CD4-positive, alpha-beta T cell treated with Interleukin-15 for 4 hours (primary cell): ENCODE results near the gene SLC6A6.
A peak's percentile ranks its signal among the peaks of the same experiment; 100 is the strongest.

ENCODE experiments used
- DNase-seq: peaks from one replicate; pipeline ENCODE4 v3.0.0-alpha.2; 2020; ENCODE audit warnings: low spot score

Gene SLC6A6

DNA sequence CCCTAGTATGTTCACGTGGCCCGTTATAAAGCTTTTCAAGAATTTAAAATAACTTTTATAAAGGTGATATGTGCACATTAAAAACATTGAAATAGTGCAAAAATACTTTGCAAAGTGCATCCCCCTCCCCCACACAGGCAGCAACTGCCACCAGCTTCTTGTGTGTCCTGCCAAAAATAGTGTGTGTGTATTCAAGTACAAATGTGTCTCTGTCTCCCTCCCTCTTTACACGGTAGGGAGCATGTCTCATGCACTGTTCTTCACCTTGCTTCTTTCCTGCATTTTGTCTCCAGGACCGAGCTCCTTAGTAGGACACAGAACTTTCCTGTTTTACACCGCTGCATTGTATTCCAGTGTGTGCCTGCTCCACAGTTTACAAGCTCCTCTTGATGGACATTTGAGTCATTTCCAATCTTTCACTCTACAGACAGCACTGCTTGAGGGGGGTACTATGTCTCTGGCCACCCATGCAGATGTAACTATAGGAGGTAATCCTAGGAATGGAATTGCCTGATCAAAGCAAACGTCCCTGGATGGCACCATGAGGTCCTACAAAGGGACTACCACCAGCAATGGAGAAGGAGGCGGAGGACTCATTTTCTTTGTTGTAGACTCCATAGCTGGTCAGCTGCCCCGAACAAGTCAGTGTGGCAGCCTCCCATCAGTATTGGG is 52.4 kb downstream of the SLC6A6 start:
- DNase-seq, result no peak

DNA sequence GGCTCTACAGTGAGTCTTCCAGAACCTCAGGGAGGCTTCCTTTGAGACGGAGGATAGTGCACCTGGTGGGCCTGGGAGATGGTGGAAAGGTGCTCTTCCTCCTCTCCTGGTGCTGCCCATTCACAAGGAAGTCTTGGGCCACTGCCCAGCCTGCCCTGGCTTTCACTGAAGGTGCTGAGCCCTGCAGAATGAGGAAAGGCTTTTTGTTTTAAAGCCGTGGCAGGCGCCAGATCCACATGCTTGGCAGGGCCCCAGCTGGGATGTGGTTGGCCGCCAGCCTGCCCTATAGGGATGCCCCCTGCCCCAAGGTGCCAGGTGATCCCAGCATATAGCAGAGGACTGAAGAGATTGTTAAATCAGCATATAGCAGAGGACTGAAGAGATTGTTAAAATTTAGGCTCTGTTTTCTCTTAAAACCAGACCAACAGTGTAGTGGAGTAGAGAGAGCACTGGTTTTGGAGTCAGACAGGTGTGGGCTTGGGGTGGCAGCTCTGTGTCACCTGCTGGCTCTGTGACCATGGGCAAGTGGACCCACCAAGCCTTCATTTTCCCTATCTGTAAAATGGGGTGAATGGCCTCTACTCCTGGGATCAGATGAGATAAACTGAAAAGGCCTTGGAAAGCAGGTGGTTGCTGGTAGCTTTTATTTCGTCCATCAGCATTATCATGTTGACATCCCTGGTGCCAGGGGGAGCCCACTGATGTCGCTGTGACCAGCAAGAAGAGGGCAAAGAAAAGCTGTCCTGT is 53.3 kb downstream of the SLC6A6 start:
- no peak for DNase-seq

DNA sequence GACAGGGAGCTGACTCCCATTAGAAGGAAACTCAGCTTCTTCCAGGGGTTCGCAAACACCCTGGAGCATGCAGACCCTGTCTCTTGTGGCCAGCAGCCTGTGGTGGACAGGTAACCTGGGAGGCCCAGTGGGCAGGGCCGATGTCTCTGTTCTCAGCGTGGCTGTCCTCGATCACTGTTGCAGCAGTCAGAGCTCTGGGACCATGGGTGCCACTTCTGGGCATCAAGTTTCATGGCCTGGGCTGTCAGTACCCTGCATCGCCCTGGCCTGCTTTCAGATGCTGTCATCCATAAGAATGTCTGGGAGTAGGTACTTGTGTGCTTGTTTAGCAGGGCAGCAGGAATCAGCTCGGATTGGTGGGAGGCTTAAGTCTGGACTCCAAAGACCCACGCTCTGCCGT is 54.4 kb downstream of the SLC6A6 start:
- no peak for DNase-seq

DNA sequence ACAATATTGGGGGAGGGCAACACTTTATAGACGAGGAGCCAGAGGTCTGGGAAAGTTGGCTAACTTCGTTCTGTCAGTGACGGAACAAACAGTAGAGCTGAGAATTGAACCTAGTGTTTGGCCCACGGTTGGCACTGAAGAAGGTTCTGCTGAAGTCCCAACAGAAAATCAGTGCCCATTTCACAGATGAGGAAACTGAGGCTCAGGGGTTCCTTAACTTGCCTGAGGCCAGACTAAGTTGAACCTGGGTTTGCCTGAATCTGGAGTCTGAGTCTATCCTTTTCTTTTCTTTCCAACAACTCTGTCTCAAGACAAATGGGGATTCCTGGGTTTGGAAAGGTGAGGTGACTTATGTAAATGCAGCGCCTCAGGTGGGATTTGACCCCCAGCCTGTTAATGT is 55.1 kb downstream of the SLC6A6 start:
- no peak for DNase-seq

DNA sequence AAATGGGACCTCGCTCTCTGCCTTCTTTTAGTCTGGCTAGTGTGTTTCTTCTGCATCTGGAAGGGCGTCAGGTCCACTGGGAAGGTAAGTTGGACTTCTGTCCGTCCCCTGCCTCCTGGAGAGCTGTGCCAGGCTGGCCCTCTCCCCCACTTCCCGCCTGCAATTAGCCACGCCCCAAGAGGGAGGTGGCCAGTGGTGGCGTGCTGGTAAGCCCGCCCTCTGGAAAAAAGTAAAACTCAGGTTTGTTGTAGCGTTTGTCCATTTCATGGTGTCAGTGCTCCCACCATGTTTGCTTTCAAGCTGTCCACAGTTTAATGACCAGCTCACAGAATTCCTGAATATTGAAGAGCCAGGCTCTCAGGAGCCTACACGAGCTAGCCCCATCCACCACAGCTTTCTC is 55.6 kb downstream of the SLC6A6 start:
- no peak for DNase-seq

DNA sequence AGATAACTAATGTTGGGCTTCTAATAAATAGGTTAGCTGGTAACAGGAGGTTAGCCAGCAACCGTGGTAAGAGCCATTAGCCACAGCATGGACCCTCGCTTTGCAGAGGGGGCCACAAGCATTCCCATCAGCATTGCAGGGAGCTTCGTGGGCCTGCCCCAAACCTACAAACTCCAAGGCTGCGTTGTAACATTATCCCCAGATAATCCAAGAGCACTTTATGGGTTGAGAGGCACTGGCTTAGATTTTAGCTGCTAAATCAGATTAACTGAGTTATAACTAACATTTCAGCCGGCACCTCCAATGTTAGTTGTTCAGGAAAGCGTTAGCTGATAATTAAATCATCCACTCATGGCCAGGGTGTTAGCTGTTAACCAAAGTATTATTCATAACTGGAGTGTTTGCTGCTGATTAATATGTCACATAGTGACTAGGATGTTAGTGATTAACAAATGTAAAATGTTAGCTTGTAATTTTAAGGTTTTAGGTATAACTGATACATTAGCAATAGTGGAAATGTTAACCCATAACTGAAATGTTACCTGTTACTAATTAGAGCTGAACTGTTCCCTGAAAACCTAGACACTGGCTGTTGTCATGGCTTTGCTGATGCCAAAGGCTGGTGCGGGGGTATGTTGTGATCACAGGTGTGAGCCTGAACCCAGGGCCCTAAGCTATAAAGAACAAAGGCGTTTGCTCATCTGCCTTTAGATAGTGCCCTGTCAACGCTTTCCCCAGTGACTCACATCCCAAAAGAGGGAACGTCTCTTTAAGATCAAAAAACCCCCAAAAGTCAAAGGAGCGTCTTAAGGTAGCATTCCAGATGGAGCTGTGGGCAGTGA is 56.2 kb downstream of the SLC6A6 start:
- DNase-seq, result no peak

DNA sequence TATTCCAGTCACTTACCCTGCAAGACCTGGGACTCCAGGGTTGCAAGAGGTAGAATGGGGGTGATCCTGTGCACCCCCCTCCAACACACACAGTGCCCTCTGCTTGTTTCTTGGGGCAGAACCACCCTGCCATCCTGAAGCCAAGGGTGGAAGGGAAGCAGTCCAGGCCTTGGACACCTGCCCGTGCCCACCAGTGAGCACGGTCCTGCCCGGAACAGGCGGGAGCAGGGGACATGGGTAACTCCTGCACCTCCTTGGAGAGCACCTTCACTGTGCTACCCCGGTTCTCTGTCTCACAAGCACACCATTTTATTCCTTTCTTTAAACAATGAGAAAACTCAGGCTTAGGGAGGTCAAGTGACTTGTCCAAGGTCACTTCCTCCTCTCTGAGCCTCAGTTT is 57.0 kb downstream of the SLC6A6 start:
- DNase-seq, result no peak

DNA sequence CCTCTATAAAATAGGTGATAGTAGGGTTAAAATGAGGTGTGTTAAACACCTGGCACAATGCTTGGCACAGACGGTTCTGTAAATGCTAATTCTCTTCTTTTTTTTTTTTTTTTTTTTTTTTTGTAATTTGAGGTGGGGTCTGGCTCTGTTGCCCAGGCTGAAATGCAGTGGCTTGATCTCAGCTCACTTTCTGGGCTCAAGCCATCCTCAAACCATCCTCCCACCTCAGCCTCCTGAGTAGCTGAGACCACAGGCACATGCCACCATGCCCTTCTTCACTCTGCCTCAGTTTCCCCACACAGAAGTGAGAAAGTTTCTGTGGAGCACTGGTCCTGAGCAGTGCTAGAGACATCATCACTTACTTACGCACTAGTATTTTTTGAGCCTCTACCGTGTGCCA is 57.4 kb downstream of the SLC6A6 start:
- no peak for DNase-seq

DNA sequence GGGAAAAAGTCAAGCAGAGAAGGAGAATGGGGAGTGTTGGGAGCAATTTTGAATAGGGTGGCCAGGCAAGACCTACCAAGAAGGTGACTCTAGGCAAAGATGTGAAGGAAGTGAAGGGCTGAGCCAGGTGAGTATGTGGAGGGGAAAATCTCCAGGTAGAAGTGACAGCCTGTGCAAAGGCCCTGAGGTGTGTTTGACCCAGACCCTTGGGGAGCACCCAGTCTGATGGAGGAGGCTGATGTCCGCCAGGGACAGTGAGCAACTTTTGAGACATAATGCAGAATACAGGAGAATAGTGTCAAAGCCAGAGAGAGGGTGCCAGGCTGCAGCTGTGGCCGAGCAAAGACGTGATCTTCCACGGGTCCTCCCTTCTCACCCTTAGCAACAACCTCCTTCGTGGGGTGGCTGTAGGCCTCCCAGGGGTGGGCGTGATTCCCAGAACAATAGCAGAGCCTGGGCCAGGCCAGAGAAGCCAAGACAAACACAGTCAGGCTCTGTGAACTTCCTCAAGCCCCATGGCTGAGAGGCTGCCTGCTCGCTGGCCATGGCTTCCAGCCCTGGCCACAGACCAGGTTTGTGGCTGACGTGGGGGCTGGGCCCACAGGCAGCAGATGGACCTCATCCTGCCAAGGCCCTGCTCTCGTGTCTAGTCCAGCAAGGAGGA is 58.1 kb downstream of the SLC6A6 start:
- no peak for DNase-seq

DNA sequence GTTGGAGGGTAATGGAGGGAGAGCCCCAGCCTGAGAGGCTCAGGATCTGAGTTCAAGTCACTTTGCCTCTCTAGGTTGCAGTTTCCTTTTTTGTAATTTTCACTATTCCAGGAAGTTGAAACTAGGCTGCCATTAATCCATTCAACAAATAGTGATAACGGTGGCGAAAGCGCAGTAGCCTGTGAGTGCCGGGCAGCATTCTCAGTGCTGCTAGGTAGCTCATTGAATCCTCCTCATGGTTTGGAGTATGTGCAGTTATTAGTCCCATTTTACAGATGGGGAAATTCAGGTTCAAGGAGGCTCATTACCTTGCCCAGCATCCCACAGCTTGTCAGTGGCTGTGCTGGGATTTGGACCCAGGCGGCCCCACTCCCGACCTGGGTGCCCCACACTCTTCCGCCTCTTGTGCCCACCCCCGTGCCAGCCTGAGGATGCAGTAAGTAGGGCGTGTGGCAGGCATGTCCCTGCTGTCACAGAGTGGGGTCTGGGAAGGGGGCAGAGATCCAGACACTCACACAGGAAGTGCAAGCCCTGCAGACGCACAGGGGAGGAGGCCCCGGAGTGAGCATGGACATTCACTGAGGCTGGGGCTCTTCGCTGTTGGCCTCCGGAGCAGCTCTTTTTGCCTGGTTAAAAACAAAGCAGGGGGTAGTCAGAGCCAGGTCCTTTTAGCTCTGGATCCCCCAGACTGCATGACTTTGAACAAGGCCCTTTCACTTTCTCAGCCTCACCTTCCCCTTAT is 58.8 kb downstream of the SLC6A6 start:
- DNase-seq, result no peak

DNA sequence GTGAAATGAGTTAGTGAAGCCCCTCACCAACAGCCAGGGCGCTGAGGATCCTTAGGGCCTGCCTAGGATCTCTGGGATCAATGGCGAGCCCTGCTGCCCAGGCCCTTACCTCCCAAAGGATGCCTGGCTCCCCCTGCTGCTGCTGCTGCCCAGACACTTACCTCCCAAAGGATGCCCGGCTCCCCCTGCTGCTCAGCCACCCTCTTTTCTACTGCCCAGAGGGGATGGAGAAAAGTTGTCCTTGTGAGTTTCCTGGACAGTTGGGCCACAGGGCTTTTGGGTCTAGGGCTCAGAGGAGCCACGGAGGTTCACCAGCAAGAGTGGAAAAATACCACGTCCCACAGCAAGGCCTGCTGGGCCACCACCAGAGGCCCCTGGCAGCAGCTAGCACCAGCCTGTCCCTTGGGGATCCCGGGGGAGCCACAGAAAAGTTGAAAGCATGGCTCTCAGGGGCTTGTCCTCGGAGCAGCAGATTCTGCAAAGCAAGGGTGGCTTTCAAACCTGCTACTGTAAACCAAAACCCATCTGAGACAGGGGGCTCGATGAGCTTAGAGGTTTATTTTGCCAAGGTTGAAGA is 59.4 kb downstream of the SLC6A6 start:
- peak; percentile 39 for DNase-seq

DNA sequence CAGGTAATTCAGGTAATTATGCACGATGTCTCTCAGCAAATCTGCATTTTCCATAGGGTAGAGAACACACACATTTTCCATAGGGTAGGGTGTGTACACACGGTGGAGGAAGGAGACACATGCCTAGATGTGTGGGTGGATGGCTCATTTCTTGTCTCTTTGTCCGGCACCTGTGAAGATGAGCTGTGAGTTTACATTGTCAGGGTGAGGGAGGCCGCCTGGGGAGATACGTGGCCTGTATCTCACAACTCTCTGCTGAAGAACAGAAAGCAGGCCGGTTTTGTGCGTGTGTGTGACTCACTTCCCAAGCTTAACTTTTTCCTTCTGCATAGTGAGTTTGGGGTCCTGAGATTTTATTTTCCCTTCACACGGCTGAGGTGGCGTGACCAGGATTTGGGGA is 60.3 kb downstream of the SLC6A6 start:
- no peak for DNase-seq

DNA sequence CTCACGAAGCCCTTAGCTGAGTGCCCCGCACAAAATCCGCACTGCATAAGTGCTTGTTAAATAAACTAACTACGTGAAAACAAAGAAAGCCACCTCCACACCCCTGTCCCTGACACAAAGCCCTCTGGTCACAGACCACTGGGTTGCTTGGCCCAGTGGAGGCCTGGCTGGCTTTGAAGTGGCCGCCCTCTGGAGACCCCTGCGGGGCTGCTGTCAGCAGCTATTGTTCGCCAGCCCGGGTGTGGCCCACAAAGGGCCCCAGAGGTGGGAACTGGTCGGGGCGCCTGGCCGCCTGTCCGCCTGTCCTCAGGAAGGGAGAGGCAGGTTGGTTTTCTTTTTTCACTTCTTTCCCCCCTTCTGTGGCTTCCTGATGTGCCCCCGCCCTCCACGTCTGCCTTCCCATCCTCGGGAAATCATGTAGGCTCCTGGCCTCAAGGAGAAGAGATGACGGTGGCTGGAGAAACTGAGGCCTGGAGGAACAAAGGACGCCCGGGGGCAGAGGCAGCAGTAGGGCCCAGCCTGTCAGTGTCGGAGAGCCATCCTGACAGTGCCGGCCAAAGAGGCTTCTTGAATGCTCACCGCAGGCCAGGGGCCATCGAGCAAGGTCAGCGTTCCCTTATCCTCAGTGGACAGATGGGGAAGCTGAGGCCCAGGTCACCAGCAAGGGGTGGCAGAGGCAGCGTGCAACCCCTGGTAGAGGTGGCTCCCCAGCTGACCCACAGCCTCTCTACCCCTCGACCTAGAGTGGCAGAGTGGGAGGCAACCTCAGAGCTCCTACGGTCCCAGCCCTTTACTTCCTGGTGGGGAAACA is 61.1 kb downstream of the SLC6A6 start:
- DNase-seq, result no peak

DNA sequence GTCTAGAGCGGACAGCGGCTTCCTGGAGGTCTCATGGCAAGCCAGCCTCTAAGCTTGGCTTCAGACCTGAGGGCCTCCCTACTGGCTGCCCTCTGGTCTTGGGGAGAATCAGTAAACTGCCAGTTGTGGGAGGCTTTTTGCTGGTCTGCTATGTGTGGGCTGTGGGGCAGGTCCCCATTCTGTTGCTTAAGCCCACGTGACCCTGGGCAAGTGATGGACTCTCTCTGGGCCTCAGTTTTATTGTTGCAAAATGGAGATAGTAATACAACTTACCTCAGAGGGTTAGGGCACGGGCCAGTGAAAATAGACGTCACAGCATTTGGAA is 61.7 kb downstream of the SLC6A6 start:
- DNase-seq, result no peak

DNA sequence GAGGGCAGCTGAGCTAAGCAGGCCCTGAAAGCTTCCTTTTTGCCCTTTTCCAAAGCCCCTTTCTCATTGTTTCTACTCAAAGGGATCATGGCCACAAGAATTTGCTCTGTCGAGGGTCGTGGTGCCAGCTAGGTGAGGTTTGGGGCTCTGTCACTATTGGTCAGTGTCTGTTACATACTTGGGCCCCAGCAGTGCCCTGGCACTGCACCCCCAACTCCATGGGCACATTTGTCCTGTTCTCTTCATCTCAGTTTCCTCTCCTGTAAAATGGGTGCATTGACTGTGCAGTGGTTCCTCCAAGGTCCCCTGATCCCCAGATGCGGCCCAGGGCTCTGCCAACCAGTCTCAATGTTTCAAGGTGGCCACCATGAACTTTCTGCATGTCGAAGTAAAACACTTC is 62.1 kb downstream of the SLC6A6 start:
- DNase-seq, result no peak

DNA sequence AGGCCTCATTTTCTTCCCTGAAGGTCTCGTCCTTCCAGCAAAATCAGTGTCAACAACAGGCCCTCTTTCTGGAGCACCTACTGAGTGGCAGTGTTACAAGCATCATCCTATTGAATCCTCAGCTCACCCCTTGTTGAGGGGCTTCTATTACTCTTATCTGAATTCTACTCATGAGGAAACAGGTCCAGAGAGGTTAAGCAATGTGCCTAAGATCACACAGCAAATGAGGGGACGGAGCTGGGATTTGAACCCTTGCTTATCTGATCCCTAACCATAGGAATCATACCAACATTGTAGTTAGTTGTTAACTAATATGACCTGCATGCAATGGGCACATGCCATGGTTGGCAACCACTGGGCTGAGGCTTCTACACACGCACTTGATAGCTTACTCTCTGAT is 63.0 kb downstream of the SLC6A6 start:
- DNase-seq, result no peak

DNA sequence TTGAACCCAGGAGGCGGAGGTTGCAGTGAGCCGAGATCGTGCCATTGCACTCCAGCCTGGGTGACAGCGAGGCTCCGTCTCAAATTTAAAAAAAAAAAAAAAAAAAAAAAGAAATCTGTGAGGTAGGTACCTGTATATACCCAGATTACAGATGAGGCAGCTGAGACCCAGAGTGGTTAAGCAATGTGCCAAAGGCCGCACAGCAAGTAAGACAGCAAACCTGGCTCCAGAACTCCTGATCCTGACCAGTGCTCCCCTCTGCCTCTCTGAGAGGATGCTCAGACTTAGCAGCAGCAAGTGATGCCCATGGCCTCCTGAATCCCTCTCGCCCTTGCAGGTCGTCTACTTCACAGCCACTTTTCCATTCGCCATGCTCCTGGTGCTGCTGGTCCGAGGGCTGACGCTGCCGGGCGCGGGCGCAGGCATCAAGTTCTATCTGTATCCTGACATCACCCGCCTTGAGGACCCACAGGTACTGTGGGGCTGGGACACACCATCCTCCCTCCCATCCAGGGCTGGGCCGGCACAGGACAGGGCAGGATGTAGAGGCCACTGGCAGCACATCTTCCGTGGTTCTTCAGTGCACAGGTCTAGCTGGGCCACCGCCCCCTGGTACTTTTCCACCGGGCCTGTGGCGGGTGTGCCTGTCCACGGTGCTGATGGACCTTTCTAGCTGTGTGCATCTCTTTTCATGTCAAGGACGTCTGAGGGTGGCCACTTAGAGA is 63.9 kb downstream of the SLC6A6 start:
- no peak for DNase-seq

DNA sequence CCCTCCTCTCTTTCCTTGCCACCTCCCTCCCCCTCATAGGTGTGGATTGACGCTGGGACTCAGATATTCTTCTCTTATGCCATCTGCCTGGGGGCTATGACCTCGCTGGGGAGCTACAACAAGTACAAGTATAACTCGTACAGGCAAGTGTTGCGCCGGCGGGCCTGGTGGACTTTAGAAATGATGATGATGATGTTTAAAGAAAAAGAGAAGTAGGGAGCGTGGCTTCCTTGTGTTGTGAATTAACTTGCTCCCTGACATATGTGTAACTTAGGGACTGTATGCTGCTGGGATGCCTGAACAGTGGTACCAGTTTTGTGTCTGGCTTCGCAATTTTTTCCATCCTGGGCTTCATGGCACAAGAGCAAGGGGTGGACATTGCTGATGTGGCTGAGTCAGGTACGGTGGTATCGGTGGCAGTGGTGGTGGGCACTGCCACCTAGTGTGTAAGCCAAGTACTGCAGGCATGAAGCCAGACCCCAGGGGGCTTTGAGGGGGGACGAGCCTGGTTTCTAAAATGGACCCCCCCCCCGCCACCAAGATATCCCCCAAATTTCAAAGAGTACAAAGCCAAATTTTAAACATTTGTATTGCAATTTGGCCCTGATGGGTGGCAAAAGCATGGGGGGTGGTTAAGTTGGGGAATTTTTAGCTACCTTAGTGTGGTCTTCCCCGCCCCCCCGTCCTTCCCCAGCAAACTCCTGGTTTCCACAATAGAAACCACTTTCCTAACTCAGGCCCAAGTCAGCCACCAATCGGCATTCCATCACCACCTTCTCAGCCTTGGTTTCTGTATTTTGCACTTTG is 65.6 kb downstream of the SLC6A6 start:
- peak; percentile 47 for DNase-seq

DNA sequence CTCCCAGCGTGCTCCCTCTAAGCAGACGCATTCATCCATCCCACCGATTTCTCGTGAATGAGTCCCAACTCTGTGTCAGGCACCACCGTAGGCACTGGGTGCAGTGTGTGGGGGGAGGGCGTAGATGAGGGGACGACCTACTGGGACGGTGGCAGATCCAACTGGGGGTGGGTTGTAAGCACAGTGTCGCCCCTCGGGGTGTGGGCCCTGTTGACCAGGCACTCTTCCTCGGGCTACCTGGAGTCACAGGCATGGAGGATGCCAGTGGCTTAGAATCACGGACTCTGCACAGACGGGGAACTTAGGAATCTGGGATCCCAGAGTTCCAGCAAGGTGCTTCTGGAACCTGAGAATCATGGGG is 66.2 kb downstream of the SLC6A6 start:
- DNase-seq, result no peak
